Breast epithelium (tissue), 3 donors: ENCODE measurements around the gene PCDH1.

Experiments
- CTCF ChIP-seq, 3 donors: fragments of 450-650 bp; IDR thresholded peaks; one replicate each; pipeline ENCODE4 v1.5.1; 2016 to 2017; ENCODE audit warnings: antibody characterized with exemption in 3 of 3, mild to moderate bottlenecking in 3 of 3, moderate library complexity in 3 of 3
- POLR2AphosphoS5 ChIP-seq, 3 donors: sonication (generic); formaldehyde crosslinking; IDR thresholded peaks; one replicate each; pipeline ENCODE4 v1.6.1; 2017; ENCODE audit warnings: antibody characterized with exemption in 3 of 3

GRCh38 chr5:141878711-141879425 is 658 bp upstream of the PCDH1 start:
- TF ChIP-seq CTCF (IDR thresholded peaks at IDR 0.05) (peak; percentile 86 to 98 (median 91)), POLR2AphosphoS5 (IDR thresholded peaks at IDR 0.05) (peak in 2 of 3 donors; percentile 61 to 78)
